IPS DF 6.9 (cell line): ENCODE data around the gene COPS9.

ENCODE experiments used
- DNase-seq: peaks from one replicate; pipeline ENCODE4 v3.0.0-alpha.2; 2013; ENCODE audit warnings: low read depth, low spot score
- H3K27ac ChIP-seq: one replicate; pipeline ENCODE4 v1.5.1; 2013; ENCODE audit warnings: low read length, control low read depth
- H3K27me3 ChIP-seq: 2 replicates; pipeline ENCODE4 v1.6.1; 2013; ENCODE audit warnings: mild to moderate bottlenecking, low read length; ENCODE audit not compliant: control insufficient read depth, insufficient read depth
- H3K36me3 ChIP-seq: 2 replicates; pipeline ENCODE4 v1.6.1; 2013; ENCODE audit warnings: low read length; ENCODE audit not compliant: control insufficient read depth, insufficient read depth
- H3K4me1 ChIP-seq: 2 replicates; pipeline ENCODE4 v1.6.1; 2013; ENCODE audit warnings: low read length; ENCODE audit not compliant: control insufficient read depth, insufficient read depth
- H3K4me3 ChIP-seq: 2 replicates; pipeline ENCODE4 v1.5.1; 2013; ENCODE audit warnings: mild to moderate bottlenecking, low read length
- H3K9me3 ChIP-seq: 2 replicates; pipeline ENCODE4 v1.6.1; 2013; ENCODE audit warnings: low read length, inconsistent platforms; ENCODE audit not compliant: control insufficient read depth, insufficient read depth
- WGBS: extraction: QIAGEN DNeasy Blood & Tissue Kit; methylation state at CpG from one replicate; pipeline ENCODE4 v1.1.7; 2013; ENCODE audit warnings: mixed read lengths, missing lambda C conversion rate; ENCODE audit not compliant: insufficient read length, insufficient coverage; 5-methylcytosine and 5-hydroxymethylcytosine counted together

The COPS9 gene

GRCh38 chr2:240127911-240128607 is 8.0 kb downstream of the COPS9 start:
- Histone ChIP-seq H3K4me3 (no peak overlapping the region), H3K4me1 (no peaks in the 10 kb centered on the region), H3K27me3 (no peaks in the 10 kb centered on the region), H3K36me3 (peaks cover 28% of the 10 kb centered on the region), H3K27ac (no peak overlapping the region), H3K9me3 (no peaks in the 10 kb centered on the region)
- no CpG with 5 or more reads among the region's 16 CpGs for WGBS
- DNase-seq, result no peak

GRCh38 chr2:240127191-240127750 is 8.8 kb downstream of the COPS9 start:
- Histone ChIP-seq H3K27ac (no peak overlapping the region), H3K4me1 (no peaks in the 10 kb centered on the region), H3K9me3 (no peaks in the 10 kb centered on the region), H3K4me3 (no peak overlapping the region), H3K27me3 (no peaks in the 10 kb centered on the region), H3K36me3 (peaks cover 25% of the 10 kb centered on the region)
- DNase-seq, result no peak
- WGBS, result no CpG with 5 or more reads among the region's 7 CpGs

GRCh38 chr2:240126731-240127130 is 9.4 kb downstream of the COPS9 start:
- no peak for DNase-seq
- no peaks in the 10 kb centered on the region for H3K27me3 ChIP-seq
- no peaks in the 10 kb centered on the region for H3K4me1 ChIP-seq
- no CpG with 5 or more reads among the region's 10 CpGs for whole genome bisulfite sequencing
- no peaks in the 10 kb centered on the region for H3K9me3 ChIP-seq
- H3K36me3 ChIP-seq, result peaks cover 21% of the 10 kb centered on the region
- no peak overlapping the region for H3K27ac ChIP-seq
- H3K4me3 ChIP-seq, result no peak overlapping the region

GRCh38 chr2:240125742-240126141 is 10.4 kb downstream of the COPS9 start:
- no peak overlapping the region for H3K4me3 ChIP-seq
- H3K4me1 ChIP-seq, result no peaks in the 10 kb centered on the region
- no peak overlapping the region for H3K27ac ChIP-seq
- no peaks in the 10 kb centered on the region for H3K27me3 ChIP-seq
- H3K36me3 ChIP-seq, result peaks cover 15% of the 10 kb centered on the region
- no peaks in the 10 kb centered on the region for H3K9me3 ChIP-seq
- DNase-seq, result no peak
- WGBS, result no CpG with 5 or more reads among the region's 14 CpGs

- no peak overlapping the region for H3K4me3 ChIP-seq
- no peaks in the 10 kb centered on the region for H3K27me3 ChIP-seq
- H3K36me3 ChIP-seq, result peaks cover 4% of the 10 kb centered on the region
- no peak overlapping the region for H3K27ac ChIP-seq
- H3K4me1 ChIP-seq, result no peaks in the 10 kb centered on the region
- no peaks in the 10 kb centered on the region for H3K9me3 ChIP-seq
- no CpG with 5 or more reads among the region's 8 CpGs for WGBS
- DNase-seq, result no peak
Measured at GRCh38 chr2:240124651-240125030, 11.5 kb downstream of the COPS9 start.

GRCh38 chr2:240123821-240124650 is 12.1 kb downstream of the COPS9 start:
- no peaks in the 10 kb centered on the region for H3K4me1 ChIP-seq

GRCh38 chr2:240121675-240122074 is 14.4 kb downstream of the COPS9 start:
- no CpG with 5 or more reads among the region's 11 CpGs for whole genome bisulfite sequencing
- Histone ChIP-seq H3K36me3 (no peaks in the 10 kb centered on the region), H3K4me3 (no peak overlapping the region), H3K9me3 (no peaks in the 10 kb centered on the region), H3K27me3 (no peaks in the 10 kb centered on the region), H3K4me1 (no peaks in the 10 kb centered on the region), H3K27ac (no peak overlapping the region)
- DNase-seq, result no peak

More at GRCh38 chr2:240123821-240124650, 12.1 kb downstream of the COPS9 start:
- Histone ChIP-seq H3K27me3 (no peaks in the 10 kb centered on the region), H3K27ac (no peak overlapping the region), H3K4me3 (no peak overlapping the region), H3K36me3 (peaks cover 4% of the 10 kb centered on the region; the same call in 1 of the 2 replicates), H3K9me3 (no peaks in the 10 kb centered on the region)
- no CpG with 5 or more reads among the region's 24 CpGs for WGBS
- no peak for DNase-seq

GRCh38 chr2:240121190-240121589 is 14.9 kb downstream of the COPS9 start:
- Histone ChIP-seq H3K27ac (no peak overlapping the region), H3K27me3 (no peaks in the 10 kb centered on the region), H3K4me3 (no peak overlapping the region), H3K4me1 (no peaks in the 10 kb centered on the region), H3K36me3 (no peaks in the 10 kb centered on the region), H3K9me3 (no peaks in the 10 kb centered on the region)
- no CpG with 5 or more reads among the region's 4 CpGs for WGBS
- no peak for DNase-seq

GRCh38 chr2:240114233-240114632 is 21.9 kb downstream of the COPS9 start:
- H3K9me3 ChIP-seq, result no peaks in the 10 kb centered on the region
- H3K27me3 ChIP-seq, result no peaks in the 10 kb centered on the region
- no peak for DNase-seq
- H3K4me3 ChIP-seq, result no peak overlapping the region
- WGBS, result no CpG with 5 or more reads among the region's 6 CpGs
- no peaks in the 10 kb centered on the region for H3K4me1 ChIP-seq
- no peaks in the 10 kb centered on the region for H3K36me3 ChIP-seq
- H3K27ac ChIP-seq, result no peak overlapping the region

GRCh38 chr2:240112914-240113690 is 23.0 kb downstream of the COPS9 start:
- DNase-seq, result no peak

More at GRCh38 chr2:240112914-240113690, 23.0 kb downstream of the COPS9 start:
- H3K4me1 ChIP-seq, result no peaks in the 10 kb centered on the region
- H3K27me3 ChIP-seq, result no peaks in the 10 kb centered on the region
- no peak overlapping the region for H3K4me3 ChIP-seq
- no peak overlapping the region for H3K27ac ChIP-seq
- no peaks in the 10 kb centered on the region for H3K36me3 ChIP-seq
- H3K9me3 ChIP-seq, result no peaks in the 10 kb centered on the region
- no CpG with 5 or more reads among the region's 5 CpGs for WGBS
